ENCODE data around the gene EMILIN3.

Gene EMILIN3

DNA sequence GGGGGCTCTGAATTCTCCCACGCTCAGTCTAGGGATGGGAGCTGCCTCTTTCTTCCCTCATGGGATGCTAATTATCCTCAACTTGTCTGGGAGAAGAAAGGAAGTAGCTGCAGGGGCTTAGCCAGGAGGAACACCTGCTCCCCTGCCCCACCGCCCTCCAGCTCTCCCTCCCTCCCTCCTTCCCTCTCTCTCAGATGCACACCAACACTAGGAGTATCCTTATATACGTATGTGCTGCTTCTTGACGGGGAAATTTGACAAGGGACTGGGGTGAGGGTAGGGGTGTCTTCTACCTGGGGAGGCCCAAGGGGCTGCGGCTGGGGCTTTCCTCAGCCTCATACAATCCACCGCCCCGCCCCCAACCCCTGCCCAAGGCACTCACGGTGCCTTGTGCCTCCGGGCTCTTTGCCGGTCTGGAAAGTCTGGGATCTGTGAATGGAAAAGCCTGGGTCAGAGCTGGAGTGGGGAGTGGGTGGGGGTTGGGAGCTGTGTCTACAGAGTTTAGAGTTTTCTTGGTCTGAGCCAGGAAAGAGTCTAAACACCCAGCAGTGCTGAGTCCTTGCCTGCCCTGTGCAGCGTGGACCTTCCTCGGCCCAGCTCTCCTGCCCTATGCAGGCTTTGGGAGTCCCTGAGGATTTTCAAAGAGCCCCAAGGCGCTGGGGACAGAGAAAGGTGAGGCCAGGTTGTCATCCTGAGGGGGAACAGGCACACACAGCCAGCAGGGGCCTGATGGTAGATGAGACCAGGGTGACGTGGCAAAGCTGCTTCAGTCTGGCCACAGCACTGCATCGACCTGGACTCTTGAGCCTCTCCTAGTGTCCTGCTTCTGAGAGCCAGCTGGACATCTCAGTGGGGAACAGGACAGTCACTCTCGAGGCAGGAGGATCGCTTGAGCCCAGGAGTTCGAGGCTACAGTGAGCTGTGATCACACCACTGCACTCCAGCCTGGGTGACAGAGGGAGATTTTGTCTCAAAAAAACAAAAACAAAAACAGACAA, 29.3 kb upstream of the EMILIN3 start:
- Mint-ChIP-seq H3K27me3 (no peaks in the 10 kb centered on the region), H3K4me1 (ENCODE audit: low read depth in 2 of 2) (peaks cover 0 to 5% of the 10 kb centered on the region in 2 donors), H3K9me3 (no peaks in the 10 kb centered on the region), H3K4me3 (no peak overlapping the region), H3K36me3 (ENCODE audit: insufficient read depth) (peaks cover 10% of the 10 kb centered on the region), H3K27ac (no peak overlapping the region)
- DNase-seq, result no peak
- no peak for ATAC-seq (replicated peaks)

DNA sequence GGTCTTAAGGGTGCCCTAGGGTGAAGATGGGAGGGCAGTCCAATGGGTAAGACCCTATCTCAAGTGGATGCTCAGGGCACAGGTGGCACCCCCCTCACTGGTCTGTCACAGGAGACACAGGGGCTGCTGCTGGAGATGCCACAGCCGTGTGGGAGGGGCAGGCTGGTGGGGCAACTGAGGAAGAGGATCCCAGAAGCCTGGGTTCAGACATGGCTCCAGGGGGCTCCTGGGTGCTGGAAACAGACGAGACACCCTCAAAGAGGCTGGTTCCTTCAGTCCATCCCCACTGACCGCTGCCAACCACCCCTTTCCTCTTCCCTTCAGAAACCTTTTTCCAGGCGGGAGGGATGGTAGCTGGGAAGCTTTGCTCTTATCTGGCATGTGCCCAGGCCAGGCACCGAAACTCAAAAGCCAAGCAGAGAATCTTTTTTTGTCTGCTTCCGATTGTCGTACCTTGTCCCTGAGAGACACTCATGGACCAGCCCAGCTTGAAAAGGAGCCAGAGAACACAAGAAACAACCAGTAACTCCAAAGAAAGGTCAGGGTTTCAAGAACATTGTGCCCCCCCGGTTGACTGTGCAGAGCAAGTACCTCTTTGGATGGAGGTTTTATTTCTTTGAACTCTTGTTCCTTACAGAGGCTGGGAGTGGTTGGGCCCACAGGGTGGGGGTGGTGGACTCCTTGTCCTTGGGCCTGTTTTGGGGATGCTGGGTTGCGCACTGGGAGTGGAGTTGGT, 28.5 kb upstream of the EMILIN3 start:
- no peak overlapping the region for H3K27ac Mint-ChIP-seq
- H3K4me3 Mint-ChIP-seq, result no peak overlapping the region
- H3K36me3 Mint-ChIP-seq (ENCODE audit: insufficient read depth), result peaks cover 9% of the 10 kb centered on the region
- H3K9me3 Mint-ChIP-seq, result no peaks in the 10 kb centered on the region
- ATAC-seq (replicated peaks) (no peak), DNase-seq (no peak)
- H3K27me3 Mint-ChIP-seq, result no peaks in the 10 kb centered on the region
- peaks cover 0 to 5% of the 10 kb centered on the region in 2 donors for H3K4me1 Mint-ChIP-seq (ENCODE audit: low read depth in 2 of 2)

DNA sequence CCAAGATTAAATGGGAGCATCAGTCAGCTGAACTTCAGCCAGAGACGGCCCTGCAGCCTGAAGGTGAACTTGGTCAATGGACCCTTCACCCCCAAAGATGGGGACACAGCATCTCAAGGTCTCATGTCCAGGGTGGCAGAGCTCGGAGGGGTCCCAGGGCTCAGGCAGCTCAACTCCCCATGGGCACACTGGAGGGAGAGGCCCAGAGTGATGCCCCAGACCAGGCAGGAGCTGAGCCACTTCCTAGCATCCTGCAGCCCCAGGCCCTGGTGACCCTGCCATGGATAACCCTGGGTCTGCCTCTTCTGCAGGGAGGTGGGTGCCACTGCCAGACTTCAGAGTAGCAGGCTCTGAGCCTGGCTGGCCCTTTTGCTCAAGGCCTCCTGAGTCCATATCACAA, 27.5 kb upstream of the EMILIN3 start:
- ATAC-seq (replicated peaks) (no peak), DNase-seq (no peak)
- Mint-ChIP-seq H3K36me3 (ENCODE audit: insufficient read depth) (peaks cover 6% of the 10 kb centered on the region), H3K4me1 (ENCODE audit: low read depth in 2 of 2) (peaks cover 0 to 5% of the 10 kb centered on the region in 2 donors), H3K27ac (no peak overlapping the region), H3K4me3 (no peak overlapping the region), H3K27me3 (no peaks in the 10 kb centered on the region), H3K9me3 (no peaks in the 10 kb centered on the region)

DNA sequence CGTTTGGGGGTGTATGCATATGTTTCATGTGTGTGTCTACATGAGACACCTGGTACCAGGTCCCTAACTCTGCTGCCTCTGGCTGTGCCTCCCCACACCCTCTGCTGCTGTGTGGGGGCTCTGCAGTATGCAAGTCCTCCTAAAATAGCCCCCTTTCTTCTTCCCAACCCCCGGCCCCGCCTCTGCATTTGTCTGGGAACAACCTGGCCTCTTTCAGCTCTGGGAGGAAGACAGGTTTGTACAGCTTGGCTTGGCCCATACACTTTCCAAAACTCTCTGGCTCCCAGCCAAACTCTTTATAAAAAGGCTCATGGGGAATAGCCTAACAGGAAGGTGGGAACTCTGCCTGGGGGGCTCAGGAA, 27.1 kb upstream of the EMILIN3 start:
- peaks cover 6% of the 10 kb centered on the region for H3K36me3 Mint-ChIP-seq (ENCODE audit: insufficient read depth)
- no peak overlapping the region for H3K4me3 Mint-ChIP-seq
- no peak for DNase-seq
- no peaks in the 10 kb centered on the region for H3K27me3 Mint-ChIP-seq
- ATAC-seq (replicated peaks), result no peak
- H3K4me1 Mint-ChIP-seq (ENCODE audit: low read depth in 2 of 2), result peaks cover 0 to 5% of the 10 kb centered on the region in 2 donors
- no peaks in the 10 kb centered on the region for H3K9me3 Mint-ChIP-seq
- no peak overlapping the region for H3K27ac Mint-ChIP-seq

DNA sequence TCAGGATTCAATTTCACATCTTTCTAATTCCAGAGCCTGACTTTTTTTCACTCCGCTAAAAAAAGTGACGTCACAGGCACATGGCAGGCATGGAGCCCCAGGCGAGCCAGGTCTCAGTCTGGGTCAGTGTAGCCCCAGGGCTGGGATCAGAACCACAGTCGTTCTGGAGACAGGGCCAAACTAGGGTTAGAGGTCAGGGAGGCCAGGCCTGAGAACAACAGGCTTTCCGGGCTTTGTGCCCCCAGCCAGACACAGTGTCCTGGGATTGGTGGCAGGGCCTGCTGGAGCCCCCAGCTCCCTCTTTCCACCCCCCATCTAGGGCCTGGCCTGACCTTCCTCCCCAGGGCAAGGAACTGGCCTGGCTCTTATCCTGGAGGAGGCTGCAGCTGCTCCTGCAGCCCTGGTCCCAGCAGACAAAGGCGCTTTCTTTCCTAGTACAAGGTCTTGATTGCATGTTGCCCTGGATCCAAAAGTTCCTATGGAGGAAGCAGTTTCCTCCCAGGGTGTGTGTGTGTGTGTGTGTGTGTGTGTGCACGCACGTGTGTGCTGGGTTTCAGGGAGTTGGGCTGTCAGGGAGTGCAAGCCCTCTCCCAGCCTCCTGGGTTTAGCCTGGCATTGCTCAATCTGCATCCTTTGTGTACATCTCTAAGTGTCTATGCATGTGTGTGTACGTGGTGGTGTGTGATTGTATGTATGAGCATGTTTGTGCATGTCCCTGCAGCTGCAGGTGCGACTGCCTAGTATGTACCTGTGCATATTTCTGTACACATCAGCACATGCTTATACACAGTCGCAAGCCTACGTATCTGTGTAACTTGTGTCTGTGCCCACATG, 26.5 kb upstream of the EMILIN3 start:
- Mint-ChIP-seq H3K4me1 (ENCODE audit: low read depth in 2 of 2) (peaks cover 0 to 5% of the 10 kb centered on the region in 2 donors), H3K4me3 (no peak overlapping the region), H3K9me3 (no peaks in the 10 kb centered on the region), H3K36me3 (ENCODE audit: insufficient read depth) (peaks cover 6% of the 10 kb centered on the region), H3K27ac (no peak overlapping the region), H3K27me3 (peaks cover 0 to 2% of the 10 kb centered on the region in 2 donors)
- no peak for ATAC-seq (replicated peaks)
- no peak for DNase-seq

DNA sequence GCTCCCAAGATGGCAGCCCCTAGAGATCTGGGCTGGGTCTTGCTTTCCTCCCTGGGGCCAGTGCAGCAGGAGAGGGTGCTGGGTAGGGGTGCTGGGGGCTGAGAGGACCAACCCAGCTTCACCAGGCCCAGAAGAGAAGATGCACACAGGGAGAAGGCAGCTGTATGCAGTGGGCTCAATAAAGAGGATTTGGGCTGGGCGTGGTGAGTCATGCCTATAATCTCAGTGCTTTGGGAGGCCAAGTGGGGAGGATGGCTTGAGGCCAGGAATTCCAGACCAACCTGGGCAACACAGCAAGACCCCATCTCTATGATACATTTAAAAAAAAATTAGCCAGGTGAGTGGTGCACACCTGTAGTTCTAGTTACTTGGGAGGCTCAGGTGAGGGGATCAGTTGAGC, 25.7 kb upstream of the EMILIN3 start:
- no peak for DNase-seq
- Mint-ChIP-seq H3K4me1 (ENCODE audit: low read depth in 2 of 2) (peaks cover 0 to 3% of the 10 kb centered on the region in 2 donors), H3K27me3 (peaks cover 0 to 10% of the 10 kb centered on the region in 2 donors), H3K27ac (no peak overlapping the region), H3K9me3 (no peaks in the 10 kb centered on the region), H3K4me3 (no peak overlapping the region), H3K36me3 (ENCODE audit: insufficient read depth) (peaks cover 6% of the 10 kb centered on the region)
- no peak for ATAC-seq (replicated peaks)

DNA sequence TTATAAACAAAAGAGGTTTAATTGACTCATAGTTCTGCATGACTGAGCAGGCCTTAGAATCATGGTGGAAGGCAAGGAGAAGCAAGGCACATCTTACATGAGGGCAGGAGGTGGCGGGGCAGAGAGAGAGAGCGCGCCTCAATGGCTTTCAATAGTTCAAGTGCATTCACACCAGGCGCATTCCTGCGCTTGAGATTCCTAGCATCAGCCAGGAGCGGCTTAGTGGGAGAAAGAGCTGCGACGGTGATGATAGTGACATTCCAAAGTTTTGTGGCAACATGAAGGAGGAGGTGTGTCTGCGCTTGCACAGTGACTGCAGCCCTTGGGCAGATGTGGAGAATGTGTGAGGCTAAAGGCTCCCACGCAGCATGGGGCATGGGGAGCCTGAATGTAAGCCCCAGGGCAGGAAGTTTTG, 25.0 kb upstream of the EMILIN3 start:
- no peak overlapping the region for H3K27ac Mint-ChIP-seq
- DNase-seq, result no peak

DNA sequence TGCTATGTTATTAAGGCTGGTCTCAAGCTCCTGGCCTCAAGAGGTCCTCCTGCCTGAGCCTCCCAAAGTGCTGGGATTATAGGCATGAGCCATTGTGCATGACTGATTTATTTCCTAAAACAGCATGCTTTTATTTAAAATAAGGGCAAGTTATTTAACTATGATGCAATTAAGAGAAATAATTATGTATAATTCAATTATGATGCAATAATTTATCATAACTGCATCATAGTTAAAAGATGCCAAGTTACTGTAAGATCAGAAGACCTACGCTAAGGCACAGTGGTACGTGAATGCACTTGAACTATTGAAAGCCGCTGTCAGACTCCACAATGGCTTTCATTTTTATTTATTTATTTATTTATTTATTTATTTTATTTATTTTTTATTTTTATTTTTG, 24.3 kb upstream of the EMILIN3 start:
- DNase-seq (no peak), ATAC-seq (replicated peaks) (no peak)
- H3K4me3 Mint-ChIP-seq, result no peak overlapping the region
- H3K27ac Mint-ChIP-seq, result no peak overlapping the region
- H3K36me3 Mint-ChIP-seq (ENCODE audit: insufficient read depth), result peaks cover 3% of the 10 kb centered on the region
- H3K4me1 Mint-ChIP-seq (ENCODE audit: low read depth in 2 of 2), result no peaks in the 10 kb centered on the region
- H3K27me3 Mint-ChIP-seq, result peaks cover 9 to 21% of the 10 kb centered on the region in 2 donors
- no peaks in the 10 kb centered on the region for H3K9me3 Mint-ChIP-seq

More for the DNA sequence above, 25.0 kb upstream of the EMILIN3 start:
- H3K36me3 Mint-ChIP-seq (ENCODE audit: insufficient read depth), result peaks cover 3% of the 10 kb centered on the region
- H3K9me3 Mint-ChIP-seq, result no peaks in the 10 kb centered on the region
- H3K27me3 Mint-ChIP-seq, result peaks cover 2 to 14% of the 10 kb centered on the region in 2 donors
- H3K4me1 Mint-ChIP-seq (ENCODE audit: low read depth in 2 of 2), result peaks cover 0 to 3% of the 10 kb centered on the region in 2 donors
- ATAC-seq (replicated peaks), result no peak
- H3K4me3 Mint-ChIP-seq, result no peak overlapping the region

DNA sequence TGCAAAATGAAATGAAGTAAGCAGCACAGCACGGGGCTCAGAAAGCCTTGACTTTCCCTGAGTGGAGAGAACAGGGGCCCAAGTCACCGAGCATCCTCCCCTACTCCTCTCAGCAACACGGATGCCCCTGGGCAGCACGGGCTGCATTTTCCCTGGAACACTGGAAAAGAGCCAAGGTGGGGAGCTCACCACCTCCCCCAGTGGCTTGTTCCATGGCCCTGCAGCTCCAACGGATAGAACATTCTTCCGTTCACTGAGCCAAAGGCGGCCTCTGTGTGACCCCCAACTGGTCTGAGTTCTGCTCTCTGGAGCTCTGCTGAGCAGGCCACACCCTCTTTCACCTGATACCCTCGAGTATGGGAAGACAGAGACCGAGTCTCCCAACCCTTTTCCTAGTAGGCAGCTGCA, 20.8 kb upstream of the EMILIN3 start:
- Mint-ChIP-seq H3K36me3 (ENCODE audit: insufficient read depth) (no peaks in the 10 kb centered on the region), H3K27ac (no peak overlapping the region), H3K27me3 (peaks cover 21 to 49% of the 10 kb centered on the region in 2 donors), H3K4me1 (ENCODE audit: low read depth in 2 of 2) (no peaks in the 10 kb centered on the region), H3K4me3 (no peak overlapping the region), H3K9me3 (no peaks in the 10 kb centered on the region)
- DNase-seq (no peak), ATAC-seq (replicated peaks) (no peak)

DNA sequence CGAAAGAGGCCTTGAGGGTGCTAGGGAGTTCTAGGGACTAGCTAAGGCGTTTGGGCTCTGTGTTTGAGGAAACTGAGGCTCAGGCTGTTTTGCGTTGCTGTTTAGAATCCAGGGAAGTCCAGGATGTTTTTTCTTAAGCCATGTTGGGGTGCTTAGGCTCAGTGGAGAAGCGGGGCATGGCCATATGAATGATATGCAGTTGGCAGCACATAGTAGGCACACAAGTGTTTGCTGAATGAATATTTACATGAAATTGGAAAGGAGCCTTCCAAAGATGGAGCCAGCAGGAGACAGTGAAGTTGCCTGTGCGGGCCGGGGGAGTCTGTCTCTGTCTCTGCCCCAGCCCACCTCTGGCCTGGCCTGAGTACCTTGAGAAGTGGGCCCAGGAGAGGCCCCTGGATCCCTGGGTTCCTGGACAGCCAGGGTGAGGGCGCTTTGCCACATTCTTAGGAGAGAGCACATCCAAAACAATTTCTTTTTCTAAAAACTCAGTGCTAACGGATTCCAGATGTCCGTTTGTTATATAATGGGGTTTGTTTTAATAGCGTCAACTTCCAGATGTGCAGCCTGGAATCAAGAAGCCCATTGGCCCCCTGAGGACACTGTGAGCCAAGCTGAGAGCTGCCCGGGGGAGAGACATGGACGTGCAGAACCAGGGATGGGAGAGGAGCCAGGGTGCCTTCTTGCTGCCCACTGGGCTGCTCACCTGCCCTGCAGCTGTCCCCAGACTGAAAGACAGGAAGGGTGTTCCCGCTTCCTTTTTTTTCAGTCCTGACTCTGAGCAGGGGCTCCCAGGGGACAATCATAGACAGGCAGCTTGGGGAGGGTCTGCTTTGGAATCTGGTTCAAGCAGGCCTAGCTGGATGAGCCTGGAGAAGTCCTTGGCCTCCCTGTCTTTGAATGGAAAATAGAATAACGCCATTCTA, 20.1 kb upstream of the EMILIN3 start:
- DNase-seq (no peak), ATAC-seq (replicated peaks) (no peak)
- Mint-ChIP-seq H3K27ac (no peak overlapping the region), H3K27me3 (peaks cover 21 to 49% of the 10 kb centered on the region in 2 donors), H3K4me1 (ENCODE audit: low read depth in 2 of 2) (no peaks in the 10 kb centered on the region), H3K9me3 (no peaks in the 10 kb centered on the region), H3K4me3 (no peak overlapping the region), H3K36me3 (ENCODE audit: insufficient read depth) (peaks cover 3% of the 10 kb centered on the region)

DNA sequence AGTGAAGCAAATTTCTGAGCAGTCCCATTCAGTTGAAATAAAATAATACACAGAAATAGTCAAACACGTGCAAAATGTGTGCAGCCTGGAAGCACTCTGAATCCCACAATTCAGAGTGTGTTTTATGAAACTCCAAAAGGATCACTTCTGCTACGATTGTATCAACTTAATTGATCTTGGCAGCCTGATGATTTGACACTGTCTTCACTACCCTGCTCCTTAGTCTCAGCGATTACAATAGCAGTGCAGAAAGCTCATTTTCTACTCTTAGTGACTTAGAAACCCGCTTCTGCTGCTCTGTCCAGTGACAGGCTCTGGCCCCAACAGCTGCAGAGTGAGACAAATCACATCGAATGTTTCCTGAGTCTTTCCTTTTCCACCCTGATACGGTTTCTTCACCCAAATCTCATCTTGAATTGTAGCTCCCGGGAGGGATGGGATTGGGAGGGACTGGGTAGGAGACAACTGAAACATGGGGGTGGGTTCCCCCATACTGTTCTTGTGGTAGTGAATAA, 16.2 kb upstream of the EMILIN3 start:
- H3K9me3 Mint-ChIP-seq, result no peaks in the 10 kb centered on the region
- H3K36me3 Mint-ChIP-seq (ENCODE audit: insufficient read depth), result peaks cover 3% of the 10 kb centered on the region
- no peak for ATAC-seq (replicated peaks)
- no peak for DNase-seq
- peaks cover 0 to 3% of the 10 kb centered on the region in 2 donors for H3K4me1 Mint-ChIP-seq (ENCODE audit: low read depth in 2 of 2)
- no peak overlapping the region for H3K27ac Mint-ChIP-seq
- peaks cover 47 to 72% of the 10 kb centered on the region in 2 donors for H3K27me3 Mint-ChIP-seq
- no peak overlapping the region for H3K4me3 Mint-ChIP-seq

DNA sequence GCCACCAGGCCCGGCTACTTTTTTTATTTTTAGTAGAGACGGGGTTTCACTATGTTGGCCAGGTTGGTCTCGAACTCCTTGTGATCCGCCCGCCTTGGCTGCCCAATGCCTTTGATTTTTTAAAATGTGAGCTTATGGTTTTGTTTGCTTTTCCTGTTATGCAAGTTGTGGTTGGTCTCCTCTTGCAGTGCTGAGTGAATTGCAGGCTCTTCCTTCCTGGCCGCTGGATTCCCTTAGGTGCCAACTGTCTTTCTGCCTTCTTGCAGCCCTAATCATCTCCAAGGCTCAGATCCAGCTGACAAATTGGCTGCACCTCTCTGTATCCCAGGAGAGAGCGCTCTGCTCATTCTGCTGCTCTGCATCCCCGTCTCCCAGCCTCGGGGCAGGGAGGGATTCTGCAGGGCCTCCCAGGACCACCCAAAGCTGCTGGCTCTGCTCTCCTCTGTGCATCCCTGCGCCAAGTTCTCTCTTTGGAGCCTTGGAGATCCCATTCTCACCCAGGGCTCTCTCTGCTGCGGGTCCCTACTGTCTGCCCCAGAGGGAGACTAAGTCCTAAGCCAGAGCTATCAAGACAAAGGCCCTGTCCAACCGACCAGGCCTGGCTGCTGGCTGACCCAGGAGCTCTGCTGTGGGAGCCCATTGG, 14.1 kb upstream of the EMILIN3 start:
- Mint-ChIP-seq H3K27ac (no peak overlapping the region), H3K4me1 (ENCODE audit: low read depth in 2 of 2) (peaks cover 0 to 3% of the 10 kb centered on the region in 2 donors), H3K27me3 (peaks cover 56 to 75% of the 10 kb centered on the region in 2 donors), H3K9me3 (no peaks in the 10 kb centered on the region), H3K36me3 (ENCODE audit: insufficient read depth) (peaks cover 3% of the 10 kb centered on the region), H3K4me3 (no peak overlapping the region)
- ATAC-seq (replicated peaks) (no peak), DNase-seq (no peak)
